ENCODE results near the gene TRIM13.

GRCh38 chr13:49996951-49997895 is at the start of gene TRIM13:
- peak; percentile 59 to 81 (median 70) for TF ChIP-seq CTCF (IDR thresholded peaks at IDR 0.05 in 4 of 5, conservative IDR thresholded peaks at IDR 0.05 in 1 of 5)
- peak; percentile 75 to 89 for TF ChIP-seq POLR2A (IDR thresholded peaks at IDR 0.05)

Data from gastrocnemius medialis (tissue), 4 donors.